ENCODE results near the gene RNF150. TPM values are rescaled to one million over a fixed set of nuclear protein-coding genes. Genes with fewer than 3 reads are reported as not detected.

The RNF150 gene
- total RNA-seq, 1 experiment from 2014 or later, result 4.4 TPM

DNA sequence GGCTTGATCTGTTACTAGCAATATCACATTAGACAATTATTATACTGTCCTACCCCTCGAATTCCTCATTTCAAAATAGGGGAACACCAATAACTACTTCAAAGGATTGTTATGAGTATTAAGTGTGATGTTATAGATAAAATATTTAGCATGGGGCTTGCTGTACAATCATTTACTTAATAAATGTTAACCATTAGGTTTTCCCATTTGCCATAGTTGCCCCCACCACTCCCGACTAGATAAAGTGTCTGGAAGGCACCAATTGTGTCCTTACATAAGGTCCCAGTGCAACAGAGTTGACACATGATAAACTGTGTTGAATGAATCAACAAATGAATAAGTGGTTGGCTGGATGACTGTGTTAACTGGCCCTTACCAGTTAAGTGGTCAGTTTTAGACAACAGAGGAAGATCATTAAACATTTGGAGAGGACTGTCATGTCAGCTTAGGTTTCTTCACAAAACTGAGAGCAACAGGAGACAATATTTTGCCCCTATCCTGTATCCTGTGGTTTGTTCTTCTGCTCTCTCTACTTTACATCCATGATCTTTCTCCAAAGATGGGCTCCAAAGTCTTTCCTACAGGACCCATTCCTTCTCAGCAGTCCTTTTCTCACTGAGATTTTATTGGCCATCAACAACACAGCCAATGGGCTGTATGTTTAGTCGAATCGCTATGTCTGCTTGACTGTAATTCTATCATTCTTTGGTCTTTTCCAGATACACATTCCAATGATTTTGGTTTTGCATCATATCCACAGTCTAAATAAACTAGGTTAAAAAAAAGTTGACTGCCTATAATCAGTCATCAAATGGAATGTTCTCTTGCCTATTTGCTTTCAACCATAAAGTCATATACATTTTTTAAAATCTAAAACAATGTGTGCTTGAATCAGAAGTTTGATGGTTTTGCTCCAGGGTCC, 74.4 kb downstream of the RNF150 start:
- no peak overlapping the region for H2BK20ac ChIP-seq (ENCODE audit: low read depth, low read length, poor library complexity, severe bottlenecking)
- no peak overlapping the region for H4K91ac ChIP-seq (ENCODE audit: insufficient read length, low read depth, low read length)
- no peaks in the 10 kb centered on the region for H3K36me3 Mint-ChIP-seq (ENCODE audit: insufficient read depth in 1 of 3, low read depth in 3 of 3)
- H3K27ac ChIP-seq (ENCODE audit: insufficient read length, low read depth, low read length), result no peak overlapping the region
- H3K4ac ChIP-seq (ENCODE audit: low read depth, low read length), result no peak overlapping the region
- no peak overlapping the region for H3K14ac ChIP-seq (ENCODE audit: insufficient read depth, low read length)
- H4K8ac ChIP-seq (replicated peaks; ENCODE audit: insufficient read length, low read depth, low read length), result no peak overlapping the region
- no peaks in the 10 kb centered on the region for H3K9me3 Mint-ChIP-seq
- no peak overlapping the region for H2BK15ac ChIP-seq (ENCODE audit: low read depth, low read length)
- H3K4me1 ChIP-seq (ENCODE audit: insufficient read depth, low read length), result no peaks in the 10 kb centered on the region
- no peak overlapping the region for H3T11ph ChIP-seq (ENCODE audit: low read length)
- no peak overlapping the region for H4K5ac ChIP-seq (ENCODE audit: insufficient read length, low read depth, low read length)
- no peak overlapping the region for H3K18ac ChIP-seq (ENCODE audit: insufficient read length, low read depth, low read length)
- H2AK5ac ChIP-seq (ENCODE audit: insufficient read length, low read length), result no peak overlapping the region
- H3K23me2 ChIP-seq (ENCODE audit: insufficient read length, low read depth, low read length, poor library complexity, severe bottlenecking), result no peaks in the 10 kb centered on the region
- no peak overlapping the region for H2AFZ ChIP-seq (ENCODE audit: low read length)
- no CpG with 5 or more reads among the region's 4 CpGs for WGBS (ENCODE audit: extremely low coverage, insufficient read length, low lambda C conversion rate)
- H3K56ac ChIP-seq (ENCODE audit: insufficient read length, low read depth, low read length), result no peak overlapping the region
- H3K27me3 Mint-ChIP-seq (ENCODE audit: low read depth), result no peaks in the 10 kb centered on the region; the same call in 1 of the 2 replicates
- H2BK12ac ChIP-seq (ENCODE audit: insufficient read length, low read depth, low read length), result no peak overlapping the region
- H2BK5ac ChIP-seq (ENCODE audit: insufficient read length, low read length), result no peak overlapping the region
- no peak overlapping the region for H3K9ac ChIP-seq (ENCODE audit: extremely low read depth, insufficient read length, low read length)
- DNase-seq, result no peak
- H3K9me3 ChIP-seq (ENCODE audit: control insufficient read depth, low read depth, low read length), result no peaks in the 10 kb centered on the region
- H3K79me1 ChIP-seq (ENCODE audit: insufficient read depth, low read depth, low read length, poor library complexity, severe bottlenecking), result no peaks in the 10 kb centered on the region
- no peak overlapping the region for H3K4me3 Mint-ChIP-seq
- H3K27me3 ChIP-seq (ENCODE audit: insufficient read depth, low read length), result no peaks in the 10 kb centered on the region
- no peak overlapping the region for H2BK120ac ChIP-seq (ENCODE audit: low read depth, low read length, poor library complexity, severe bottlenecking)
- no peaks in the 10 kb centered on the region for H4K20me1 ChIP-seq (ENCODE audit: control insufficient read depth, insufficient read depth, insufficient read length)
- H3K23ac ChIP-seq (ENCODE audit: insufficient read length, low read depth, low read length), result no peak overlapping the region
- no peak overlapping the region for H3K4me2 ChIP-seq (ENCODE audit: insufficient read depth, insufficient read length, low read length)
- H3K79me2 ChIP-seq (ENCODE audit: insufficient read depth, low read length), result no peaks in the 10 kb centered on the region
- H3K4me1 Mint-ChIP-seq, result peaks cover 4 to 5% of the 10 kb centered on the region in 2 experiments
- TF ChIP-seq, protein P1, sequence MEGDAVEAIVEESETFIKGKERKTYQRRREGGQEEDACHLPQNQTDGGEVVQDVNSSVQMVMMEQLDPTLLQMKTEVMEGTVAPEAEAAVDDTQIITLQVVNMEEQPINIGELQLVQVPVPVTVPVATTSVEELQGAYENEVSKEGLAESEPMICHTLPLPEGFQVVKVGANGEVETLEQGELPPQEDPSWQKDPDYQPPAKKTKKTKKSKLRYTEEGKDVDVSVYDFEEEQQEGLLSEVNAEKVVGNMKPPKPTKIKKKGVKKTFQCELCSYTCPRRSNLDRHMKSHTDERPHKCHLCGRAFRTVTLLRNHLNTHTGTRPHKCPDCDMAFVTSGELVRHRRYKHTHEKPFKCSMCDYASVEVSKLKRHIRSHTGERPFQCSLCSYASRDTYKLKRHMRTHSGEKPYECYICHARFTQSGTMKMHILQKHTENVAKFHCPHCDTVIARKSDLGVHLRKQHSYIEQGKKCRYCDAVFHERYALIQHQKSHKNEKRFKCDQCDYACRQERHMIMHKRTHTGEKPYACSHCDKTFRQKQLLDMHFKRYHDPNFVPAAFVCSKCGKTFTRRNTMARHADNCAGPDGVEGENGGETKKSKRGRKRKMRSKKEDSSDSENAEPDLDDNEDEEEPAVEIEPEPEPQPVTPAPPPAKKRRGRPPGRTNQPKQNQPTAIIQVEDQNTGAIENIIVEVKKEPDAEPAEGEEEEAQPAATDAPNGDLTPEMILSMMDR (conservative IDR thresholded peaks at IDR 0.05), result no peak
- H3K27ac Mint-ChIP-seq, result no peak overlapping the region
